Erythroblast (primary cell): Measurements from ENCODE around the gene ECM1.

Experiments used
- GATA1 ChIP-seq: IDR thresholded peaks from 2 replicates; pipeline ENCODE4 v1.6.1; 2011; ENCODE audit warnings: low read depth, mild to moderate bottlenecking, control low read depth, low read length, moderate library complexity
- POLR2A ChIP-seq: IDR thresholded peaks from 2 replicates; pipeline ENCODE4 v1.6.1; 2011; ENCODE audit warnings: mild to moderate bottlenecking, low read length

DNA sequence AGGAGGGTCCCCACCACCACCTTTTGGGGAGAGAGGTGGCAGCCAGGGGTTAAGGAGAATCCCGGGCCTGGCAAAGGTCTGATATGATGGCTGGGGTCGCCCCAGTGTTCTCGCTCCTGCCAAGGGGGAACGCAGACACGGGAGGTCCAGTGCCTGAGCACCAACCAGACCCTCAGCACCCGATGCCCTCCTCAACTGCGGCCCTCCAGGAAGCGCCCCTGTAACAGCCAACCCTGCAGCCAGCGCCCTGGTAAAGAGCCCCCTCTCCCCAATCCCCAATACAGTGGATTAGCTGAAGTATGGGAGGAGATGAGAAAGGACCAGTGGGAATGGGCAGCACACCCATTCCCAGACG lies 51.7 kb downstream of the ECM1 start:
- TF ChIP-seq POLR2A (no peak), GATA1 (no peak)
